ENCODE data around the gene TBC1D1.

DNA sequence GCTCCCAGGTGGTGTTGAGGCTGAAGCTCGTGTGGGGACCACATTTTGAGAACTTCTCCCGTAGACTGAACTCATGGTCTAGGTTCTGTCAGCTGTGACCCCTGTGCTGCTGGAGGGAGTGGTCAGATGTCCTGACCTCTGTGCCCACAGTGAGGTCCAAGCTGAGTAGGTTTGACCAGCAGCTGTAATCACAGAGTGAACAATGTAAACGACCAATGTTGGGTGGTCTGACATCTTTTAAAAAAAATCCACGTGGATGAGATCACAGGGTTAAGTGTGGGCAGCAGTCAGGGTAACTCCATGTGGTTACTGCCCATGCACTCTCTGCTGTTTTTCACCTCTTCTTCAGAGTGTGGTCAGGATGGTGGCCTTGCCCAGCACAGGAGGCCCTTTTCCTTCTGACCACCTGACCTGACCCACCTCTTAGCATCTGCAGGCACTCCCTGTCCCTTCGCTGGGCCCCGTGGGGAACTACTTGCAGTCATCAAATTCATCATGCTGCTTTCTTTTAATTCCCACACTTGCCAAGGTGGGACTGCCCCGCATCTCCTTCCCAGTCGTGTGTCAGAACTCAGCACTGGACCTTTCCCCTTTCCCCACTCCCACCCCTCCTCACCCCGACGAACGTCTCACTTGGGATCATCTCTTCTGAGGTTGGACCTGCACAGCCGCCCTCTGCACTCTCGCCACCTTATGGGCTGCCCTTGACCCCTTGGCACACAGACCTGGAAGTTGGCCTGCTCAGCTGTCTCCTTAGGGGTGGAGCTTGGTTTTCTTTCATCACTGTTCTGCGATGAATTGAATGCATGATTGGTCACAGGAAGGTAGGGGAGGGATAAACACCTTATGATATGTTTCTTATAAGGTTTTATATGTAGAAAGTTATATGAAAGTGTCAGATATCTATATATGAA lies 189.4 kb downstream of the TBC1D1 start:
- TF ChIP-seq POLR2AphosphoS5 (IDR thresholded peaks at IDR 0.05; ENCODE audit: low read depth, low read length) (no peak), TAF1 (IDR thresholded peaks at IDR 0.05; ENCODE audit: borderline replicate concordance, low read depth, low read length) (no peak)
